NCI-H1930 (cell line): Measurements from ENCODE around the gene ACAP2.

Experiments used
- DNase-seq, 2 experiments: peaks; one replicate each; lab custom pipeline; 2025; lab: John Stamatoyannopoulos, UW

Gene ACAP2

DNA sequence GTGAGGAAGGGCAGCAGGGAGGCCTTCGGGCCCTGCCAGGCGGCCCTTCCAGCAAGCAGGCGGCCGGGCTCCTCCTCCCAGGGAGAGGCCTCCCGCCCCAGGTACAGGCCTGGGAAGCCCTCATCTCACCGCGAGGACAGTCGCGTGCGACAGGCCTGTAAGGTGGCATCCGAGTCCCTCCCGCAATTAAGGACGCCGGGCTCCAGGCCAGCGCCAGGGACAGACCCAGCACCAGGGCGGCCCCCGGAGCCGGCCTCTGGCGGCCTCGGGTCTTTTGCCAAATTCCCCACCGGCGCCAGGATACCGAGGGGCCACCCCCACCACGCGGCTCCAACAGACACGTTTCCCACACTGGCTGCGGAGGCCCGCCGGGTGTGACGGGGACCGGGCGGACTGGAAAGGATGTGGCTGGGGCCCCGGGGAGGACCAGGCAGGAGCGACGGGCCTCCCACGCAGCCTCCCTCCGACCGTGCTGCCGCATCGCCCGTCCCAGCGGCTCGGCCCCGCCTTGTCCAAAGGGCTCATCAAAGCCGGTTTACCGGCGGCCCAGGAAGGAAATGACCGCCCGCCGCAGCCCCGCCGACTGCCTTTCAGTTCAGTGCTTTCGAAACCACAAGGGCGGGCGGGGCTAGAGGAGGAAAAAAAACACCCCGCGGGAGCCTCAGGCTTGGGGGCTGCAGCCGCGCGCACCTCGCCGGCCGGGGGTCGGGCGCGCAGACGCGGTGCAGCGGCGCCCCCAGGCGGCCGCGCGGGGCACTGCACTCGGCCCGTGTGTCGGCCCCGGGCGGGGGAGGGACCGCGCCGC lies 183.1 kb downstream of the ACAP2 start:
- DNase-seq: peak; percentile 71 to 85

DNA sequence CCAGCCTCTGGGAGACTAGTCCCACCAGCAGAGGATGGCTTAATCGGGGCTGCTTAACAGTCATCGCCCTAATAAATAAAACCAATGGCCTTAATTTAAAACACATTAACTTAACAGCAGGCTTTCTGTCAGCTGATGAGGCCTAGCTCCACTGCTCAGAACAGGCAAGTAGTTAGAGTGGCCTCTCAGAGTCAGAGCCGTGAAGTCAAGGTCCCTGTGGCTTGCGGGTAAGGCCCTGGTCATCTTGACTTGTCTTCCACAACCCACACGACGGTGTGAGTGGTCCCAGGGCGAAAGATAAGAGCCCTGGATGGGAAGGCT lies 183.7 kb downstream of the ACAP2 start:
- DNase-seq: no peak

DNA sequence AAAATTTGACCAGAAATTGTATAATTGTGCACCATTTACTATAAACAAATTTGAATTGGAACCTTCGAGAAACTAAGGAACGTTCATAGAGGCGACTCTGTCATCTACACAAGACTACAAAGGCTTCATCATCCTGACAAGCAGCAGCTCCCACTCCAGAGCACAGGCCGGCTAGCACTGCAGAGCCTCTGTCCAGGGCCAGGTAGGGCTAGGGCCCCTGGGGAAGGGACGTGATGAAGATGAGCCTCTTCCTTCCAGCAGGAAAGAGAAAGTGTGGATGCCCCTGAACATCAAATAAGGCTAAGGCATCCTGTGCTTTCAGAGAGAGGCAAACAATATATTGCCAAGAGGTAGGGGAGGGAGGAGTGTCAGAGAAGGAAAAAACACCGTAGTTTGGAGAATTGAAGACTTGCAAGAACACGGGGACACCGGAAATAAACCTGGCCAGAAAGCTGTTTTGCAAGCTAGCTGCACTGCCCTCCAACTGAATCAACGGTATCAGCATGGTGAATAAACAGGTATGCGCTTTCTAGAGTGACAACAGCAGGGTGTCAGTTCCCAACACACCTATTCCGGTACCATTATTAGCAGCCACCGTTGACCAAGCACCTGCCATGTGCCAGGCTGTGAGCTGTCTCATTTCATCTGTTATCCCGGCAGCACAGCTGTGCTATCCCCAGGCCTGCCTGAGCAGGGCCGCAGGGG lies 184.2 kb downstream of the ACAP2 start:
- no peak for DNase-seq

DNA sequence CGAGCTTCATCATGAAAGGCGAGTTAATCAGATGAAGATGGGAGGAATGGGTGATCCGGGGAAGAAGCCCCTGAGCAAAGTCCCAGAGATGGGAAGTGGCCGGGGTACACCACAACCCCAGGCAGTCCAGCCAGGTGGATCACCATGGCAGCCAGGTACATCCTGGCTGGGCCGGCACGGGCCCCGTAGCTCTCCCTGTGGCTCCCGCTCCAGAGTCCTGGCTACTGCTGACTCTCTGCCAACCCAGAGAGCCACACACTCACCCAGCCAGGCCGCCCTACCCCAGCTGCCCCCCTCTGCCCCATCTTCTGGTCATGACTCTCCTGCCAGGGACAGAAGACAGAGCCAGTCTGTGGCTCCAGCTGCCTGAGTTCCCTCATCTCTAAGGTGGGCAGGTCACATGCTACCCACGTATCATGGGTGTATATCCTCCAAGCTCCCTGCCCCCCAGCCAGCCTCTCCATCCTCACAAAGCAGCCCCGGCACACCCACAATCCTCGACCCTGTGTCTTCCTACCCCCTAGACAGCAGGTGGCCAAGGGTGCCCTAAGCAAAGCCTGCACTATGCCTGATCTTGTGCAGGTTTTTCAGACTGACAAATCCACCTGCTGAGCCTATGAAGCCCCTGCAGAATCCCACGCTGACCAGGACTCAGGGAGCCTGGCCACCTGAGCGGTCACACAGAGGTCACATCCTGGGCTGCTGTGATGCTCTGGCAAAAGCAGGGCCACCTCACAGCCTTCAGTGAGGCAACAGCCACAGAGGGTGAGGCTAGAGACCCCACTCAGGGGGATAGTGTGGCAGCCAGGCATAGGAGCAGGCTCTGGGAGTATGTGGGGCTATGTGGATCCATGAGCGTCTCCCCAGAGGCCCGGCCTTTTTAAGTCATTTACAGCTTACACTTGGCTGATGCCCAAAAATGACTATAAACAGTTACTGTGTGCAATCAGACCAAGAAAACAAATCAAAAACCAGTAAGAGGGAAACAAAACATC lies 185.1 kb downstream of the ACAP2 start:
- DNase-seq: no peak

DNA sequence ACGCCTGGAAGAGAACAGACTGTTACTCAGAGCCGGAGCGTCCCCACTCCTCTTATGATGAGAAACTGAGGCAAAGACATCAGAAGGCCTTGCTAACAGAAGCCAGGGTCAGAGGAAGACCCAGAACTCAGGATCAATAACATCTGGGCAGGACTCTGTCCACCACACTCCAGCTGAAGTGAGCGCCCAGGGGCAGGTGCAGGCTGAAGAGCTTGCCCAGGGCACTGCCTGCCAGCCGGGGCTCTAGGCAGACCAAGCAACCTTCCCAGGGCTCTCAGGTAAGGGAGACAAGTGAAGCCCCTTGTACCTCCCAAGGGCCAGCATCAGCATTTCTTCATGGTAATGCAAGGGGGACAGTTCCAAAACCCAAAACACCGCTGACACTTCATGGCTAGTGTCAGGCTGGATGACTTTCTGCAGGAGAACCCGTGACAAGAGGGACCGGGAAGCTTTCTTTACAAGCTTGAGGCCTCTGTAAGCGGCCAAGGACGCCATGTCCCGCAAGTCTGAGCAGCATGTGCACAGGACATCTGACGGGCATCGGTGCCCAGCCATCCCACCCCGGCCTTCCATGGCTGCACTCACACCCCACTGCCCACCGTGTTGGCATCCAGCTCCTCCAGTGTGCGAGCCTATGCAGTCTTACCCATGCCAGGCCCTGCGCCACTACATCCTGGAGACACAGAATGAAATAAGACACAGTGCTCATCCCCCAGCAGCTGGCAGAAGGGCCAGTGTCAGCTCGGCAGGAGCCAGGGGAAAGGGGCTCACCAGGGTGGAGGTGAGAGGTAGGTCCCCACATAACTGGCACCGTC lies 186.0 kb downstream of the ACAP2 start:
- DNase-seq: no peak

DNA sequence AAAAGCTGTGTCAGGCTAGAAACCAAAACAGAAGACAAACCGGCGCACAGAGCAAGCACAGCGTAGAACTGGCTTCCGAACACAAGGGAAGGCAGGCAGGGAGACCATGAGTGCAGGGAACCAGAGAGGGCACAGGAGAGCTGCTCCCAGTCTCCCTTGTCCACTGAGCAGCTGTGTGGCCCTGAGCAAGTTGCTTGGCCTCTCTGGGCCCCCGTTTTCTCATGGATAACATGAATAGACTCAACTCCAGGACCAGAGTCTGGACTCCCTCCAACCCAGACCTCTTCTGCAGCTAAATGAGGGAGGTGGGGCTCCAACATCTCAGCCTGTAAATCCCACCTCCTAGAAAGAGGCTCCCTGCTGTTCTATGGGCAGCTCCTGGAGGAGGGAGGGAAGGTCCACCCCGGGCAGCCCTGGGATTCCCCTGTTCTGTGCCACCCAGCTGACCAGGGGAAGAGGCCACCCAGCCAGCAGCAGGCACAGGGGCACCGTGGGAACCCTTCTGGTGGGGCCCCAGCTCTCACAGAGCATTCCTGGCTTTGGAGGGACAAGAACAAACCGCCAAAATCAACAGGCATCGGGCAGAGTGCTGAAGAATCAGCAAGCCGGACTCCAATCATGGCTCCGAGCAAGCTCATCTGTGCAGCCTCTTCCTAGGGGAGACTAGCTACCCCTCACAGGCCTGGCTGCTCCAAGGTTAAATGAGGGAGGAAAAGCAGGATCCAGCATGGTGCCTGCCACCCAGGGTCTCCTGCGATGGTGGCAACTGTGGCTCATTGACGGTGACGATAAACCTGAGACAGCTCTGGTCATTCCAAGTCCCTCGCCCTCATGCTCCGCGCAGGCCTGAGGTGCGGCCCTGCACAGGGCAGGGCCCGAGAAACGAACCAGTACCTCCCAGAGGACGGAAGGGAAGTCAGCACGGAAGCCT lies 187.0 kb downstream of the ACAP2 start:
- no peak for DNase-seq

DNA sequence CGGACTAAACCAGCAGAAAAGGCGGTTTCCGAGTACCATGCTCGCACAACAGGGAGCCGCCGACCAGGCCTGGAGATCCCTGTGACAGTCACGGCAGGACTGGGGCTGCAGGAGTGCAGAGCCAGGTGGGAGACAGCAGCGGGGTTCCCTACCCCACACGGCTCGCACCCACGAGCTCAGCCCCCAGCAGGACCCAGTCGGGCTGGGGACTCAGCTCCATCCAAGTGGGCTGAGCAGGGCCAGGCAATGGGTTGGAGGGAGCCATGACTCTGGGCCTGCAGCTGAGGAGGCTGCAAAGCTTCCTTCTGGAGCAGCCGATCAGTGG lies 187.7 kb downstream of the ACAP2 start:
- DNase-seq: no peak

DNA sequence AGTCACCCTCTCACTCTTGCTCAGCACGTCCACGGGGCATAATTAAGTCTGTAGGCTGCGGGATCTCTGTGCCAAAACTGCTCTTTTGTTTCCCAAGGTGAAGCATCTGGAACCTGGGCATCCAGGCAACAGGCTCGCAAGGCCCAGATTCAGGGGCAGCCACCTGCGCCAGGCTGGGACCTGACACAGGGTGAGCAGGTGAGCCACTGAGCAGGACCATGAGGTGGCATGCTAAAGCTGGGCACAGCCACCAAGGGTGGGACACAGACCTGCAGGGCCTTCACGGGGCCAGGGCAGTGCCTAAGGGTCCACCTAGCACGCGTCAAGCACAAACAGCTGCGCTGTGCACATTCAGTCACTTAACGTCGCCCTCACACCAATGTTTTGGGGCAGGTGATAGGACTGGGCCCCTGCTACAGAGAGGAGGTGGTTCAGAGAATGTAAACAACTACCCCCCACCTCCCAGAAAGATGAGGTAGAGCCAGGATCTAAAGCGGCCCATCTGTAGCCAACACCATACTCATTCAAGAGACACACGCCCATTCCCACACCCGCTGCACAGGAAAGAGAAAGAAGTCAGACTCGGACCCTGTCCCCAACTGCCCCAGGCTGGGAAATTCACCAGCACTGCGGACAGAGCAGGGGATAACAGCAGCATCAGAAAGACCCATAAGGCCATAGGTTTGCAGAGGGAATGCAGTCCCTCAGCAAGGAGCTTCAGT lies 188.2 kb downstream of the ACAP2 start:
- DNase-seq: no peak

DNA sequence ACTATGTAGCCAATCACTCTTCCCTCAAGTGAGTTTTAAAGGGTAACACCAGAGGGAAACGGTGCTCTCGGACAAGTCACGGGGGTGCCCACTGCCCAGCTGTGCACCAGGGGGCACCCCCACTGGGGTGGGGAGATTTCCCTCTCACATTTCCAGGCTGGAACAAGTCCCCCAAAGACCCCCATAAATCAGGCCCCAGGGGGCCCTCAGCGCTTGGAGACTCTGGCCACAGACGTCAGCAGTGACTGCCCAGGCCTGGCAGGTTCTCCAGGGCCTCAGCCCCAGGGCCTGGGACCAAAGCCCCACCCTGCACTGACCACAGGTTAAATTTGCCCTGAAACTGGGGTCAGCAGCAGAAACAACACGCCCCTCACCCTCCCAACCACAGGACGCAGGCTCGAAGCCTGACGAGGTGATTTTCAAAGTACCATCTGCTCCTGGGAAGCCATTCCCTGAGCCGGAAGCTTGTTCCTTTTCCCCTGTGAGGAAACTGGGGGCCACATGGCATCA lies 188.8 kb downstream of the ACAP2 start:
- DNase-seq: no peak

DNA sequence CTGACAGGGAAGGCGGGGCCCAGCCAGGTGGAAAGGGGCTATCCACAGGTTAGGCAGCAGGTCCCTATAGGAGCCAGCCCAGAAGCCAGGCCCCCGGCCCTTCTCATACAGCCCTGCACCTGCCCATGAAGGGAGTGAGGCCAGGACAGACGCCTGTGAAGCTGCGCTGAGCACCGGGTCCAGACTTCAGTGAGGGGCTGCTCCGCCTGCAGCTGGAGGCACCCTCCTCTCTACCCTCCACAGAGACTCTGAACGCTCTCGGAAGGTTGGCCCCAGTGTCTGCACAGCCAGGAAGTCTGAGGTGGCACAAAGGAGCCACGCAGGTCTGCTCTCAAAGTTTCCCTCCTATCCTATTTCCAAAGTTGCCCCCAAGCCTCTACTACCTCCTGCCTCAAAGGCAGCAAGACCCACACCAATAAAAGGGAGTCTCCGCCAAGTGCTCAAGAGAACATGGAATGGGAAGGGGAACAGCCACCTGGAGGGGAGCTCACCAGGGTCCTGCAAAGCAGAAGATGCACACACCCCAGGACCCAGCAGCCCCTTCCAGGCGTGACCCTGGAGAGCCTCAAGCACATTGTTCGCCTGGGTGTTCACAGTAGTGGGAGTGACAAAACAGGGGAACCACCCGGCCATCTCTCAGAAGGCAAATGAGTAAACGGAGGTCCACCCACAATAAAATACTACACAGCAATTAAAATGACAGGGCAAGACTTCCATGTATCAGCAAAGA lies 191.3 kb downstream of the ACAP2 start:
- no peak for DNase-seq

DNA sequence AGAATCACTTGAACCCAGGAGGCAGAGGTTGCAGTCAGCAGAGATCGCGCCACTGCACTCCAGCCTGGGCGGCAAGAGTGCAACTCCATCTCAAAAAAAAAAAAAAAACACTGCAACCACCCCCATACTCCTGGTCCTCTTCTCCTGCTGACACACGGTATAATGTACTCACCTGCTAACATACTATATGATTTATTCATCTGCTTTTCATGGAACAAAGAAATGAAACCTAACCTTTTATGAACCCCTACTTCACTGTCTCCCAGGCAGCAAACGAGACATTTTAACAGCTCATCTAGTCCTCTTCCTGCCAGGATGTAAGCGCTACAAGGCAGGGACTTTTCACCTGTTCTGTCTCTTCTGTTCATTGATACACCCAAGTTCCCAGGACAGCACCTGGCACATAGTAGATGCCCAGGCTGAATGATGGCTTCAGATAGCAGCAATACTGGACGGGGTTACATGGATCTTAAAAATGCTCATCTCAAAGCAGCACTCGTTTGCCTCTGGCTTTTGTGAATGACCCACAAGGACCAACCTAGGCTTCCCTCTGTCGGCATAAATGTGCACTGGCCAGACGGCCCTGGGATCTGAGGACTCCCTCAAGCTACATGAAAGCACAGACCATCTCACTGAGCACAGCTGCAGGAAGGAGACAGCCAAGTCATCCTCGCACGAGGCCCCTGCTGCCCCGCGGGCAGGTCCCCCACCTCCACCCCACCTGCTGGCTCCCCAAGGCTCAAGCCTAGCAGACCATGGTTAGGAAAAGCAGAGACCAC lies 192.2 kb downstream of the ACAP2 start:
- no peak for DNase-seq

DNA sequence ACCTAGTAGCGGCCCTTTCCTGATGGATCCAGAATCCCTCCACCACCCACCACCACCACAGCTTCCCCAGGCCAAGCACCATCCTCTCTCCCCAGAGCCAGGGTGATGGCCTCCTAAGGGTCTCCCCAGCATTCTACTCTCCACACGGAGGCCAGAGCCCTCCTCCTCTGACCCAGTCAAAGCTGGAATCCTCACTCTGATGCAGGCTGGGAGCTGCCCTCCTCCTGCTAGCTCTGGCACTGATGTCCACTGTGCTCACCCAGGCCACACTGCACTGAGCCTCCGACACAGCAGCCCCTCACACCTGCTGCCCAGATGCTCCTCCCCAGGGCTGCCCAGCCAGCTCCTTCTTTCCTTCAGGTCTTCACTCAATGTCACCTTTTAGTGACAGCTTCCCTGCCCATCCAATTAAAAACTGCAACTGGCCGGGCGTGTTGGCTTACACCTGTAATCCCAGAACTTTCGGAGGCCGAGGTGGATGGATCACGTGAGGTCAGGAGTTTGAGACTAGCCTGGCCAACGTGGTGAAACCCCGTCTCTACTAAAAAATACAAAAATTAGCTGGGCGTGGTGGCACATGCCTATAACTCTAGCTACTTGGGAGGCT lies 192.9 kb downstream of the ACAP2 start:
- no peak for DNase-seq

DNA sequence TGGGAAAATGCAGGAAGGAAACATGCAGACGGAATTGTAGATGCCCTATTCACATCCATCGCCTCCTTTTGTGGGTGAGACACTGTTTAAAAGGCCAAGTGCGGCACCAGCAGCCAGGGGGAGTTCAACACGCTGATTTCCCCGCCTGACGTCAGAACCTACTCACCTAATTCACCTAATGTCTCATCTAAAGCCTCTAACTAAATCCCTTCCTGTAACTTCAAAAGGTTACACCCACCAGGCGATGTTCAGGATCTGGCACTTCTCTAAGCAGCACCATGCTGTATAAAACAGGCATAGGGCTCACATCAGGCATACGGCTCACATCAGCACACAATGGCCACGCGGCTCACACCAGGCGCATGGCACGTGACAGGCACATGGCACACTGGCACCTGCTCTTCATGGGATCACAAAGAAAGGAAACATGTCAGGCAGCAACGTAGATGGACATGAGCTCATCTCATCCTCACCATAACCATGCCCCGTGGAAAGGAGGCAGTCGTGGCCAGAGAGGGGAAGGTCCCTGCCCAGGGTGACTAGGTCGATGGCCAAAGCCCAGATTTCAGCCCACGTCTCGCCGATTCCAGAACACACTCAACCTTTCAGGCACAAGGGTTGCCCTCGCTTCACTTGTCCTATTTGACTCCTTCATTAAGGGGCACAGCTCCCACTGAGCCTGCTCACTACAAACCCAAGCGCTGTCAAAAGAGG lies 193.6 kb downstream of the ACAP2 start:
- DNase-seq: no peak

DNA sequence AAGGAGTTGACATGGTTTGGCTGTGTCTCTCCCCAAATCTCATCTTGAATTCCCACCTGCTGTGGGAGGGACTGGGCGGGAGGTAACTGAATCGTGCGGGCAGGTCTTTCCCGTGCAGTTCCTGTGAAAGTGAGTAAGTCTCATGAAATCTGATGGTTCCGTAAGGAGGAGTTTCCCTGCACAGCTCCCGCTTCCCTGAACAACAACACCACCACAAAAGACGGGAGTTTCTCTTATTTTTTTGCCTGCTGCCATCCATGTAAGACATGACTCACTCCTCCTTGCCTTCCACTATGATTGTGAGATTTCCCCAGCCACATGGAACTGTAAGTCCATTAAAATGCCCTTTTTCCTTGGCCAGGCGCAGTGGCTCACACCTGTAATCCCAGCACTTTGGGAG lies 194.5 kb downstream of the ACAP2 start:
- DNase-seq: no peak

DNA sequence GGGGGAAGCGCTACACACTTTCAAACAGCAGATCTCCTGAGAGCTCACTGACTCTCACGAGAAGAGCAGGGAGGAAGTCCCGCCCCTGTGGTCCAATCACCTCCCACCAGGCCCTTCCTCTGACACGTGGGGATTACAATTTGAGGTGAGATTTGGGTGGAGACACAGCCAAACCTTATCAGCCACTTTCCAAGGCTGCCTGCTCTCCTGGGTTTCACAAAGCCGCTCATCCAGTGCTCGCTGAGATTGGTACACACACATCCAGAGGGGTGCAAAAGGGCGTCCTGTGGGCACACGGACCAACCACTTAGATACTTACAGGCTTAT lies 195.0 kb downstream of the ACAP2 start:
- DNase-seq: no peak

DNA sequence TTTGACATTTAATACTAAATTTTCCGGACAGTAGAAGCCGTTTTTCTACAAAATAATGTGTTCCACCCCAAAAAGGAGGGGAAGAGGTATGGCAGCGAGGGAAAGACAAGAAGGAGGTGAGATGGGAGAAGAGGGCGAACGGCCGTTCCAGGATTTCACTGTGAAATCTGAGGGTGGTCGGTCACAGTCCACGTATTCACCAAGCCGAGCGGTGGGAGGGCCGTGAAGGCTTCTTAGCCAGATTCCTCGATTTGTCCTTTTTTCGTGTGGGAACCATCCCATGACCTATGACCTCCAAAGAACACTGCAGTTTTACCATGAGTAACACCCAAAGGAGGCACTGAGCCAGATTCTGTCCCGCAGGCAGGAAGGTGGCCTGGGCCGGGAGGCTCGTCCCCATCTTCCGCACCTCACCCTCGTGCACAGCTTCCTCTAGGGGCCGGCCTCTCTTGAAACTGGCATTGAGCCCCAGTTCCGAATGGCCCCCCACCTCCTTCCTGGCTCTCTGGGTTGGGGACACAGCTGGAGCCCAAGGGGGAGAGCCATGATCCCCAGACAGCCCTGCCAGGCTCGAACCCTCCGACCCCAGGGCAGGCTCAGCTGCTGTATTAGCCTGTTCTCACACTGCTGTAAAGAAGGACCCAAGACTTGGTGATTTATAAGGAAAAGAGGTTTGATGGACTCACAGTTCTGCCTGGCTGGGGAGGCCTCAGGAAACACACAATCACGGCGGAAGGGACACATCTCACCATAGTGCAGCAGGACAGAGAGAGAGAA lies 195.5 kb downstream of the ACAP2 start:
- no peak for DNase-seq

DNA sequence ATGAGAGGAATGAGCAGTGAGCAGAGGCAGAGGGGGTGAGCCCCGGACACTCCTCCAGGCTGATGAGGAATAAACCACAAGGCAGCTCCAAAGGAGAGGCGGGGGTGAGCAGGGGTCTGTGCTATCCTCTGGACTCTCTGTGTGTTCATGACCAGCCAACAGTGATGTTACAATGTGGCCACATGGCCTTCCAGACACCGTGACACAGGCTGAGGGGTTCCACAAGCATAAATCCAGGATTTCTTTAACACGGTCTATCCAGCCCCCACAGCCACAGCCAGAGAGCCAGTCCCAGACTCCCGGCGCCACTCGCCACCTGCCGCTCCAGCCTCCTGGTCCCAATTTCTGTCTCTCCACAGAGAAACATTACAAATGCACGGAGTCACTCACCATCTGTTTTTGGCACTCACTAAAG lies 196.2 kb downstream of the ACAP2 start:
- no peak for DNase-seq
